Breast epithelium (tissue), 3 donors: ENCODE data around the gene ADD2.

Experiments
- POLR2AphosphoS5 ChIP-seq, 3 donors: sonication (generic); formaldehyde crosslinking; IDR thresholded peaks; one replicate each; pipeline ENCODE4 v1.6.1; 2017; ENCODE audit warnings: antibody characterized with exemption in 3 of 3
- TF ChIP-seq, protein P1 (sequence below), 3 donors: fragments of 450-650 bp; IDR thresholded peaks; one replicate each; pipeline ENCODE4 v1.5.1; 2016 to 2017; ENCODE audit warnings: antibody characterized with exemption in 3 of 3, mild to moderate bottlenecking in 3 of 3, moderate library complexity in 3 of 3

DNA sequence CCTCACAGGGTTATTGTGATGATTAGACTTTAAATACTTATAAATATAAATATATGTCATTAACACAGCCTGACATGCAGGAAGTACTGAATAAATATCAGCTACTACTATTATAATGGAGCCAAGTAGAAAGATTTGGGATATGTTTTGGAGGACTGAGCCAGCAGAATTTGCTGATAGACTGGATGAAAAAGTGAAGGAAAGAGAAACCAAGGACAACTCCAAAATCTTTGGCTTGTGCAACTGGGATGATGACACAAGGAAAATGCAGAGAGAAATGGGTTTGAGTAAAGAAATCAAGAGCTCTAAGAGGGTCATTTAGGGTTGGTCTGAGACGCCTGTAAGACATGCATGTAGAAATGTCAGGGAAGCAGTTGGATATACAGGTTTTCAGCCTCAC is 15.6 kb downstream of the ADD2 start:
- TF ChIP-seq, protein P1, sequence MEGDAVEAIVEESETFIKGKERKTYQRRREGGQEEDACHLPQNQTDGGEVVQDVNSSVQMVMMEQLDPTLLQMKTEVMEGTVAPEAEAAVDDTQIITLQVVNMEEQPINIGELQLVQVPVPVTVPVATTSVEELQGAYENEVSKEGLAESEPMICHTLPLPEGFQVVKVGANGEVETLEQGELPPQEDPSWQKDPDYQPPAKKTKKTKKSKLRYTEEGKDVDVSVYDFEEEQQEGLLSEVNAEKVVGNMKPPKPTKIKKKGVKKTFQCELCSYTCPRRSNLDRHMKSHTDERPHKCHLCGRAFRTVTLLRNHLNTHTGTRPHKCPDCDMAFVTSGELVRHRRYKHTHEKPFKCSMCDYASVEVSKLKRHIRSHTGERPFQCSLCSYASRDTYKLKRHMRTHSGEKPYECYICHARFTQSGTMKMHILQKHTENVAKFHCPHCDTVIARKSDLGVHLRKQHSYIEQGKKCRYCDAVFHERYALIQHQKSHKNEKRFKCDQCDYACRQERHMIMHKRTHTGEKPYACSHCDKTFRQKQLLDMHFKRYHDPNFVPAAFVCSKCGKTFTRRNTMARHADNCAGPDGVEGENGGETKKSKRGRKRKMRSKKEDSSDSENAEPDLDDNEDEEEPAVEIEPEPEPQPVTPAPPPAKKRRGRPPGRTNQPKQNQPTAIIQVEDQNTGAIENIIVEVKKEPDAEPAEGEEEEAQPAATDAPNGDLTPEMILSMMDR (IDR thresholded peaks at IDR 0.05), result no peak
- TF ChIP-seq POLR2AphosphoS5 (IDR thresholded peaks at IDR 0.05), result no peak
